ENCODE data around the gene CD9.
A peak's percentile ranks its signal among the peaks of the same experiment; 100 is the strongest.
"Not testable (repeated sequence)": the region's sequence is repeated elsewhere in the genome, so short reads cannot be mapped to it uniquely, and the experiment has no call there.

Gene CD9, protein sequence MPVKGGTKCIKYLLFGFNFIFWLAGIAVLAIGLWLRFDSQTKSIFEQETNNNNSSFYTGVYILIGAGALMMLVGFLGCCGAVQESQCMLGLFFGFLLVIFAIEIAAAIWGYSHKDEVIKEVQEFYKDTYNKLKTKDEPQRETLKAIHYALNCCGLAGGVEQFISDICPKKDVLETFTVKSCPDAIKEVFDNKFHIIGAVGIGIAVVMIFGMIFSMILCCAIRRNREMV

DNA sequence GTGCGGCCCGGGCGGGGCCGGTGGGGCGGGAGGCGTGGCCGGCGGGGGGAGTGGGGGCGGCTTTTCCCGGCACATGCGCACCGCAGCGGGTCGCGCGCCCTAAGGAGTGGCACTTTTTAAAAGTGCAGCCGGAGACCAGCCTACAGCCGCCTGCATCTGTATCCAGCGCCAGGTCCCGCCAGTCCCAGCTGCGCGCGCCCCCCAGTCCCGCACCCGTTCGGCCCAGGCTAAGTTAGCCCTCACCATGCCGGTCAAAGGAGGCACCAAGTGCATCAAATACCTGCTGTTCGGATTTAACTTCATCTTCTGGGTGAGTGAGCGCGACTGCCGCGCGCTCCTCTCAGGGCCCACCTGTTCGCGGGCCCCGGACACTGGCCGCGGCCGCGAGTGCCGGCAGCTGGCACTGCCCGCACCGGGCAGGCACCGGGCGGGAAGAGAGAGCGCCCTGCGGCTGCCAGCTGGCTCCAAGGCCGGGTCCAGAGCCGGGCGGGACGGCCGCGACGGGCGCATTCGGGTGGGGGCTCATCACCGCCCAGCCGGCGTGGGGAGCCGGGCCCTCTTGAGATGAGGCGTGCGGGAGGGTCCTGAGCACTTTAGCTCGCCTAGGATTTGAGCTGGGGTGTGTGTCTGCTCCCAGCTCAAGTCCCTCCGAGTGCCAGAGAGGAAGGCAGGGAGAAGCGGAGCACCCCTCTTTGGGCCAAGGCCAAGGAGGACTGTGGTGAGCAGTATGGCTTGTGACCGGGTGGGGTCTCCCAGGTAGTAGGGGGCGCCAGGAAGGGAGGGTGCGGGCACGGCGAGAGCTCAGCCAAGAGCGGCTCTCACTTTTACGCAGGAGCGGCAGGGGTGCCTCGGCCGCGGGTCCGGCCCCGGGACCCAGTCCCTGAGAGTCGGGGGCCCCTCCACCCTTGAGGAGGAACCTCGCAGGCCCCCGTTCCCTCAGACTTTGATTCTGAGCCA, at the start of gene CD9:
CD9 (plus strand) TSS at position 145 of the 957 bp plus-strand sequence; CDS start at position 245, 100 bp downstream.
- in situ Hi-C loops (cut with HindIII; ENCODE audit: low pct_unique_long_range_greater_than_20kb, low sequenced_read_pairs): no loop called here
- no peak for TF ChIP-seq JUND (IDR thresholded peaks at IDR 0.05; ENCODE audit: low read depth)
- DNase-seq (ENCODE audit: low read depth in 1 of 2, low spot score in 1 of 2): peak; percentile 41 to 52

DNA sequence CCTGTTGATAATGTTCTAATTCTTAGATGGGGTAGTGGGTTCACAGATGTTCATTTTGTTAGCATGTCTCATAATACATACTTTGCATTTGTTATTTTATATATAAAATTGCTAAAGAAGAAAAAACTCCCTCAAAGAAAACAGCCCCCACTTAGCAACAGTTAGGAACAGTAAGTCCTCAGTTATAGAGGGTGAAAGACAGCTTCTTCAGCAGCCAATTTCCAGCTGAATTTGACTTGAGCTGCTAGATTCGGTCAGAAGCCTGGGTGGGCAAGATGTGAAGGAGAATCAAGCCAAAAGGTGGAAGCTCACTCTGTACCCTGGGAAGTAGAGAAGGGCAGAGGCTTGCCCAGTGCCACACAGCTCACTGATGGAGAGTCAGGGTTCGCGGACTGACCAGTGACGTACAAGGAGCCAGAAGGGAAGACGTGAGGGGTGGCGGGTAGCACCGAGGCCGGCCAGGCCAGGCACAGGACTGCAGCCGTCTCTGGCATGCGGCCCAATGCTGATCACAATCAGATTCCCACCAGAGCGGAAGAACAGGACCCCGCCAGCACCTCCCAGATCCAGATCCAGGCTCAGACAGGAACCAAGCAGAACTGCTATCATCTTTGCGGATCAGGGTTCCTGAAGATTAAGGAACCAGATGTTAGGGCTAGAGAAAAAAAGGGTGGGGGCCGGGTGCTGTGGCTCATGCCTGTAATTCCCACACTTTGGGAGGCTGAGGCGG, 45.3 kb upstream of the CD9 start:
- TF ChIP-seq JUND (IDR thresholded peaks at IDR 0.05; ENCODE audit: low read depth): no peak
- in situ Hi-C loops (cut with HindIII; ENCODE audit: low pct_unique_long_range_greater_than_20kb, low sequenced_read_pairs): no loop called here
- DNase-seq (ENCODE audit: low read depth in 1 of 2, low spot score in 1 of 2): no peak

DNA sequence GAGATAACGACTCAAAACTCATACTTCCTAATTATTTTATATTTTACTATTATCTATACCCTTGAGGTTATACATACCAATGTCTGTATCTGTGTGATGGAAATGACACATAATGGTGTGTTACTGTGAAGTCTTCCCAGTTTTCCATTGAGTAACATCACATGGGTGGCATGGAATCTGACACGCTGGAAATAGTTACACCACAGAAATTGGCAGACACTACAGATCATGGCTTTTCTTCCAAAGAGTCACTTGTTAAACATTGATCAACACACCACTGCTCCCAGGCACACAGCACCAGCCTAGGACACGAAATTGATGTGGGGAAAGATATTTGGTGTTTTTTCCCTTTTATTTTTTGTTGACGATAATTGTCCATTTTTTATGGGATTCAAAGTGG, 42.7 kb upstream of the CD9 start:
- in situ Hi-C loops (cut with HindIII; ENCODE audit: low pct_unique_long_range_greater_than_20kb, low sequenced_read_pairs): no loop called here
- DNase-seq (ENCODE audit: low read depth in 1 of 2, low spot score in 1 of 2): no peak
- TF ChIP-seq JUND (IDR thresholded peaks at IDR 0.05; ENCODE audit: low read depth): no peak

DNA sequence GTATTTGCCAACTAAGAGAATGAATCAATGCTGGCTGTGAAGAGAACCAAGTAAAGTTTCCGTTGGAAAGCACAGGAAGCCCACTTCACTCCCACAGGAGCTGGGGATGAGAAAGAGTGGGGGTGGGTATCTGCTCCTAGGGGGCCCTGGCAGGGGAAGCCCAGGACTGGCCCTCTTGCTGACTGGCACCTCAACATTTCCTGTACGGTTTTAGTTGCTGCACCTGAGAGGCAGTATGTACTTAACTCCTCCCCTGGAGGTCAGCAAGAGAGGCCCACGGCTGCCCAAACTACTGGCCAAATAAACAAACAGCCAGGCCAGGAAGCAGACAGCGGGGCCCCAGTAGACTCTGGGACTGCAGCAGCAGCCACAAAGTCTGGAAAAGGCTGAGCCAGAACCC, 41.9 kb upstream of the CD9 start:
- DNase-seq (ENCODE audit: low read depth in 1 of 2, low spot score in 1 of 2): peak in 1 of 2 experiments; percentile 1
- no peak for TF ChIP-seq JUND (IDR thresholded peaks at IDR 0.05; ENCODE audit: low read depth)
- in situ Hi-C loops (cut with HindIII; ENCODE audit: low pct_unique_long_range_greater_than_20kb, low sequenced_read_pairs): no loop called here

DNA sequence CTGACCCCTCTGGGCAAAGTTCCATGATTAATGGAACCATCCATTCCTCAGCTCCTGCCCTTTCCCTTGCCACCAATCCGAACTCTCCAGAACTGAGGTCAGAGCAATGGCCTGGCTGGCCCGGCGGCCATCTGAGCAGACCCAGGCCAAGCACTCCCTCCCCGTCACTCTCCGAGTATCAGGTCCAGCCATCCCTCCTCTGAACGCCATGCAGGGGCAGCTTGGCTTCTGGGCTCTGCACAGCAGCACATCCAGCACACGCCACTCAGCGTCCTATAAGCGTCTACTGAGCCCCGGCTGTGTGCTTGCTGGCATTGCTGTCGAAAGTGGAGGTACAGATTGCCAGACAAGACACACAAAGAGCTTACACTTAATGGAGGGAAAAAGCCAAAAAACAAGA, 41.5 kb upstream of the CD9 start:
- no peak for DNase-seq (ENCODE audit: low read depth in 1 of 2, low spot score in 1 of 2)
- no peak for TF ChIP-seq JUND (IDR thresholded peaks at IDR 0.05; ENCODE audit: low read depth)
- in situ Hi-C loops (cut with HindIII; ENCODE audit: low pct_unique_long_range_greater_than_20kb, low sequenced_read_pairs): no loop called here

DNA sequence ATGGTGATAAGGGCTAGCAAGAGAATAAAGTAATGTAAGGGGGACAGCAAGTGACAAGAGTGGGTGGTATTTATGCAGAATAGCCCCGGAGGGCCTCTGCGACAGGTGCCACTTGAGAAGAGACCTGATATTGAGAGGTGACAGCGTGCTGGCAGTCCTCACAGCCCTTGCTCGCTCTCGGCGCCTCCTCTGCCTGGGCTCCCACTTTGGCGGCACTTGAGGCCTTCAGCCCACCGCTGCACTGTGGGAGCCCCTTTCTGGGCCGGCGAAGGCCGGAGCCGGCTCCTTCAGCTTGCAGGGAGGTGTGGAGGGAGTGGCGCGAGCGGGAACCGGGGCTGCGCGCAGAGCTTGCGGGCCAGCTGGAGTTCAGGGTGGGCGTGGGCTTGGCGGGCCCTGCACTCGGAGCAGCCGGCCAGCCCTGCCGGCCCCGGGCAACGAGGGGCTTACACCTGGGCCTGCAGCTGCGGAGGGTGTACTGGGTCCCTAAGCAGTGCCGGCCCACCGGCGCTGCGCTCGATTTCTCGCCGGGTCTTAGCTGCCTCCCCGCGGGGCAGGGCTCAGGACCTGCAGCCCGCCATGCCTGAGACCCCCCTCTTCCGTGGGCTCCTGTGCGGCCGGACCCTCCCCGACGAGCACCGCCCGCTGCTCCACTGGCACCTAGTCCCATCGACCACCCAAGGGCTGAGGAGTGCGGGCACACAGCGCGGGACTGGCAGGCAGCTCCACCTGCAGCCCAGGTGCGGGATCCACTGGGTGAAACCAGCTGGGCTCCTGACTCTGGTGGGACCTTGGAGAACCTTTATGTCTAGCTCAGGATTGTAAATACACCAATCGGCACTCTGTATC, 40.8 kb upstream of the CD9 start:
- in situ Hi-C loops (cut with HindIII; ENCODE audit: low pct_unique_long_range_greater_than_20kb, low sequenced_read_pairs); DNase-seq (ENCODE audit: low read depth in 1 of 2, low spot score in 1 of 2): not testable (repeated sequence)

DNA sequence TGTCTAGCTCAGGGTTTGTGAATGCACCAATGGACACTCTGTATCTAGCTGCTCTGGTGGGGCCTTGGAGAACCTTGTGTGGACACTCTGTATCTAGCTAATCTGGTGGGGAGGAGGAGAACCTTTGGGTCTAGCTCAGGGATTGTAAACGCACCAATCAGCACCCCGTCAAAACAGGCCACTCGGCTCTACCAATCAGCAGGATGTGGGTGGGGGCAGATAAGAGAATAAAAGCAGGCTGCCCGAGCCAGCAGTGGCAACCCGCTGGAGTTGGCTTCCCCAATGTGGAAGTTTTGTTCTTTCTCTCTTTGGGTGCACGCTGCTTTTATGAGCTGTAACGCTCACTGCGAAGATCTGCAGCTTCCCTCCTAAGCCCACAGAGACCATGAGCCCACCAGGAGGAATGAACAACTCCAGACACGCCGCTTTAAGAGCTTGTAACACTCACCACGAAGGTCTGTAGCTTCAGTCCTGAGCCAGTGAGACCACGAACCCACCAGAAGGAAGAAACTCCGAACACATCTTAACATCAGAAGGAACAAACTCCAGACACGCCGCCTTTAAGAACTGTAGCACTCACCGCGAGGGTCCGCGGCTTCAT, 40.1 kb upstream of the CD9 start:
- in situ Hi-C loops (cut with HindIII; ENCODE audit: low pct_unique_long_range_greater_than_20kb, low sequenced_read_pairs); DNase-seq (ENCODE audit: low read depth in 1 of 2, low spot score in 1 of 2): not testable (repeated sequence)

DNA sequence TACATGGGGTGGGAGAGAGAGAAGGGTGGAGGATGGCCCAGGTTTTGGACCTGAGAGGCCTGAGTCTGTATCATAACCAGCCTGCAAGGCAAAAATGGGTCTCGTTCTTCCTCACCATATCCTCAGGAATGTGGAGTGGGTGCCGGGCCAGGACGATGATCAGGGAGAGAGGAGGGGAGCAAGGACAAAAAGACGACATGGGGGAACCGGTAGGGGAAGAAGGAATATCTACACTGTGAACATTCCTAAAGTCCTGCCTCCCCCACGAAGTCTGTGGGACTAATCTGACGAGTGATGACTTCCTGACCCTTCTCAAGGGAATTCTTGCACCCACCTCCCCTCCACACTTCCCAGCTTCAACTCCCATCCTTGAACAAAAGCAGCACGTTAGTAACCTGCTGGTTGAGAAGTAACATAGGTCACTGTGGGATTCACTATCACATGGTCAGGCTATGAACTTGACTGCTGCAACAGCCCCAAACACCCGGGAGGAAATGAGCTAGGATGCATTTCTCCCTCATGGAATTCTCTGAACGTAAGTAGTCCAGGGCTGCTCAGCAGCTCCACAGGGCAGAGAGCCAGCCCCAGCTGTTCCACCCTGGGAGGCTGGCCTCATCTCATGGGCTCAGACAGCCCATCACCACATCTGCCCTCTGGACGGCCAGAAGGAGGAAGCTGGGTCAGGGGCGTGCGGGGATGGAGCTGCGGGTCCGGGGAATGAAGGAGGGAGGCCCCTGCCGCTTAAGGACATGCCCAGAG, 38.9 kb upstream of the CD9 start:
- TF ChIP-seq JUND (IDR thresholded peaks at IDR 0.05; ENCODE audit: low read depth): no peak
- DNase-seq (ENCODE audit: low read depth in 1 of 2, low spot score in 1 of 2): no peak
- in situ Hi-C loops (cut with HindIII; ENCODE audit: low pct_unique_long_range_greater_than_20kb, low sequenced_read_pairs): no loop called here

DNA sequence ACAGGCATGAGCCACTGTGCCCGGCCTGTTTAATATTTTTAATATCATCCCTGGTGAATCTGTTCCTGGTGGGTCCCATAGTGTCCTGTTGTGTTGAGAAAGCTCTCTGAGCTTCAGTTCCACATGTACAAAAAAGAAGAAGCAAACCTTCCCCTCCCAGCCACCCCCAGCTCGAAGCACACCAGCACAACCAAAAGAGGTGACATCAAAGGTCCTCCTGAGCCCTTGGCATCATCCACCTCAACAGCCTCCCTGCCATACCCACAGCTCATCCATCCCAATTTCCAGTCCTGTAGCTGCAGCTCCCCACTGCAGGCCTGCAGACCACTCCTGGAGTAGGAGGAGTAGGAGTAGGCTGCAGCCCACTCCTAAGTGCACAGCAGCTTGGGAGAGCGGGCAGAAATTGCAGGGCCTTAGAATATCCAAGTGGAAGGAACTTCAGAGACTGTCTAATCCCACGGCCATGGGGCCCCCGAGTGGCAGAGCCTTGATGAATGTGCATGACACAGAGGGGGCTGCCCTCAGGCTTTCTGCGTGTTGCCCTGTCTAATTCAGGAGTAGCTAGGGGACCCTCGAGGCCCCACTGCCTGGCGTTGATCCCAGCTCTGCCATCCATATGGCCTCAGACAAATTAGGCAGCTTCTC, 36.7 kb upstream of the CD9 start:
- no peak for DNase-seq (ENCODE audit: low read depth in 1 of 2, low spot score in 1 of 2)
- in situ Hi-C loops (cut with HindIII; ENCODE audit: low pct_unique_long_range_greater_than_20kb, low sequenced_read_pairs): no loop called here
- no peak for TF ChIP-seq JUND (IDR thresholded peaks at IDR 0.05; ENCODE audit: low read depth)

DNA sequence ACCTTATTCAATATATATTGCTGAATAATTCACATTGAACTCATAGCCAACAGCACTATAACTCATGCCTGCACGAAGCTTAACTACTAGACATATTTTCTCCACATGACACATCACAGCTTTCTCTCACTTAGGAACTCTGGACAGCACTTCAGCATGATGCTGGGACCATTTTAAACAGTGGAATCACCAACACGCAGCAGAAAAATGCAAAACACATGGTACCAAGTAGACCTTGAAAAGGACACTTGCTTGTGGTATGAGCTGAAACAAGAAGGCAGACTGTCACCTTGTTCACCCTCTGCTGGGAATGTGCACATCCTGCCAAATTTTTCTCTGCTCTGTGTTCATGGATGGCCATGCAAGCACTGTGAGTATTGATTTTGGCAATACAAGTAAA, 34.8 kb upstream of the CD9 start:
- TF ChIP-seq JUND (IDR thresholded peaks at IDR 0.05; ENCODE audit: low read depth): no peak
- DNase-seq (ENCODE audit: low read depth in 1 of 2, low spot score in 1 of 2): no peak
- in situ Hi-C loops (cut with HindIII; ENCODE audit: low pct_unique_long_range_greater_than_20kb, low sequenced_read_pairs): no loop called here

DNA sequence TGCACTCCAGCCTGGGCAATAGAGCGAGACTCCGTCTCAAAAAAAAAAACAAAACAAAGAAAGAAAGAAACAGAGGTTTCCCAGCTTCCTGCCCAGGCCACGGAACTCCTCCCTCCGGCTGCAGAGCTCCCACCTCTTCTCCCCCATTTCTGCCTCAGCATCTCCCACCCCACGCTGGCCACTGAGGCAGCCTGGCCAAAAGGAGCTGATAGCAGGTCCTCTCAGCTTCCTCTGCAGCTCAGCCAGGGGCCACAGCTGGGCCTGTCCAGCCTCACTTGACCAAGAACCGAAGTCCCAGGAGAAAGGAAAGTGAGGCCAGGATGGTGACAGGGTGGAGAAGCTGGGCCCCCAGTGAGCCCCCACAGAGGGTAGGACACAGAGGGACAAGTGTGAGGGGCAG, 33.4 kb upstream of the CD9 start:
- in situ Hi-C loops (cut with HindIII; ENCODE audit: low pct_unique_long_range_greater_than_20kb, low sequenced_read_pairs): no loop called here
- DNase-seq (ENCODE audit: low read depth in 1 of 2, low spot score in 1 of 2): no peak
- TF ChIP-seq JUND (IDR thresholded peaks at IDR 0.05; ENCODE audit: low read depth): no peak

All from T47D (cell line).